Skin of body (tissue), 2 donors: Measurements from ENCODE around the gene P4HA3. TPM values are rescaled to one million over a fixed set of nuclear protein-coding genes. Genes with fewer than 3 reads are reported as not detected.

Experiments used
- small RNA-seq: library from RNA; depleted of rRNA; stranded (forward); fragments of <200 nt; gene quantifications from one replicate; pipeline ENCODE3, GENCODE V24; 2014; ENCODE audit warnings: low replicate concordance
- total RNA-seq: library from RNA; depleted of rRNA; stranded (reverse); fragments of >200 nt; gene quantifications from one replicate; pipeline ENCODE4 v1.2.3, GENCODE V29; 2014

The P4HA3 gene
- total RNA-seq, 1 donor from 2014 or later: 0.79 TPM

Small RNAs within 50 kb of the gene (small RNA-seq; reads per million reads assigned to genes)
- not detected for gene RF00409

Other genes with a start within 250 kb of the P4HA3 start
- 16.2 TPM for gene C2CD3, start 140.6 kb downstream of the P4HA3 start, total RNA-seq
- gene PPME1, start 140.4 kb downstream of the P4HA3 start, total RNA-seq: 28.3 TPM
- gene PGM2L1, start 86.8 kb upstream of the P4HA3 start, total RNA-seq: 6.1 TPM
- 3.9 TPM for gene KCNE3, start 155.9 kb upstream of the P4HA3 start, total RNA-seq
- 2.1 TPM for gene LIPT2, start 182.1 kb upstream of the P4HA3 start, total RNA-seq